PC-3 (cell line): Measurements from ENCODE around the gene CD300C. TPM values are rescaled to one million over a fixed set of nuclear protein-coding genes. Genes with fewer than 3 reads are reported as not detected.

Experiments used
- ATAC-seq: fragments of 200-7000 bp; cut with Tn5 transposase; 2 replicates; pipeline ENCODE4 v1.9.1; 2020; ENCODE audit warnings: mild to moderate bottlenecking, moderate library complexity
- BruUV-seq: library from RNA; stranded (reverse); fragments of 400-500 nt; replicated peaks from 2 replicates; lab custom pipeline; 2021; lab: Mats Ljungman, UMichigan
- CTCF ChIA-PET: fragments of 300-600 bp; sonication (Branson Sonifier 250); formaldehyde crosslinking; loops from one replicate; lab custom pipeline; 2022; ENCODE audit warnings: antibody characterized with exemption; lab: Charles Lee
- POLR2A ChIA-PET: fragments of 300-600 bp; sonication (Branson Sonifier 250); formaldehyde crosslinking; loops from one replicate; lab custom pipeline; 2022; ENCODE audit warnings: antibody characterized with exemption; ENCODE audit not compliant: unreplicated experiment; lab: Charles Lee
- DNase-seq: peaks from one replicate; pipeline ENCODE4 v3.0.0-alpha.2; 2015
- H2AFZ ChIP-seq: fragments of 300-600 bp; sonication (generic); 2 replicates; pipeline ENCODE4 v1.6.0; 2016; ENCODE audit warnings: antibody characterized with exemption, low read length
- H3F3A ChIP-seq: fragments of 300-600 bp; sonication (generic); one replicate; pipeline ENCODE4 v1.6.0; 2017; ENCODE audit warnings: antibody characterized with exemption, low read length, control low read depth, mild to moderate bottlenecking; ENCODE audit not compliant: unreplicated experiment
- H3K27ac ChIP-seq: fragments of 300-600 bp; sonication (generic); 2 replicates; pipeline ENCODE4 v1.5.1; 2016; ENCODE audit warnings: mild to moderate bottlenecking, low read length
- H3K27me3 ChIP-seq: fragments of 300-600 bp; sonication (generic); 2 replicates; pipeline ENCODE4 v1.6.1; 2016; ENCODE audit warnings: low read length, mixed read lengths
- H3K36me3 ChIP-seq: fragments of 300-600 bp; sonication (generic); 2 replicates; pipeline ENCODE4 v1.6.1; 2016; ENCODE audit warnings: low read depth, mixed run types, low read length, mixed read lengths
- H3K4me1 ChIP-seq: fragments of 300-600 bp; sonication (generic); 2 replicates; pipeline ENCODE4 v1.5.1; 2016; ENCODE audit warnings: low read length; ENCODE audit not compliant: insufficient read depth
- H3K4me2 ChIP-seq: fragments of 300-600 bp; sonication (generic); 2 replicates; pipeline ENCODE4 v1.6.0; 2016; ENCODE audit warnings: low read length
- H3K4me3 ChIP-seq: fragments of 300-600 bp; sonication (generic); 2 replicates; pipeline ENCODE4 v1.5.1; 2016; ENCODE audit warnings: mild to moderate bottlenecking, low read length, mixed read lengths
- H3K79me2 ChIP-seq: fragments of 300-600 bp; sonication (generic); 2 replicates; pipeline ENCODE4 v1.6.1; 2017; ENCODE audit warnings: low read length, mixed read lengths
- H3K9ac ChIP-seq: fragments of 300-600 bp; sonication (generic); 2 replicates; pipeline ENCODE4 v1.6.0; 2016; ENCODE audit warnings: mild to moderate bottlenecking, low read length
- H3K9me2 ChIP-seq: fragments of 300-600 bp; sonication (generic); replicated peaks from 2 replicates; pipeline ENCODE4 v1.6.1; 2016; ENCODE audit warnings: mixed run types, low read length, mixed read lengths
- H3K9me3 ChIP-seq: fragments of 300-600 bp; sonication (generic); 2 replicates; pipeline ENCODE4 v1.6.1; 2016; ENCODE audit warnings: low read length, mixed read lengths
- H4K20me1 ChIP-seq: fragments of 300-600 bp; sonication (generic); 2 replicates; pipeline ENCODE4 v1.6.1; 2016; ENCODE audit warnings: low read length, mixed read lengths
- EZH2 ChIP-seq: fragments of 300-600 bp; sonication (generic); IDR thresholded peaks from one replicate; pipeline ENCODE4 v1.6.1; 2017; ENCODE audit warnings: antibody characterized with exemption, mild to moderate bottlenecking, low read length; ENCODE audit not compliant: unreplicated experiment
- EZH2phosphoT487 ChIP-seq: fragments of 300-600 bp; sonication (generic); IDR thresholded peaks from 2 replicates; pipeline ENCODE4 v1.6.1; 2018; ENCODE audit warnings: mild to moderate bottlenecking, antibody characterized with exemption, low read length, borderline replicate concordance
- intact Hi-C: fragments of 100-400 bp; cut with micrococcal nuclease; formaldehyde crosslinking; loops from 2 replicates; pipeline ENCODE4 v1.9.0; 2023
- total RNA-seq: library from RNA; depleted of rRNA; stranded (reverse); fragments of >200 nt; gene quantifications from 2 replicates; pipeline ENCODE4 v1.2.3, GENCODE V29; 2014
- TF ChIP-seq, protein P1 (sequence below): fragments of 300-600 bp; sonication (generic); conservative IDR thresholded peaks from 2 replicates; pipeline ENCODE4 v1.5.1; 2017; ENCODE audit warnings: antibody characterized with exemption, low read depth, mild to moderate bottlenecking, low read length

CD300C gene
- total RNA-seq, 1 experiment from 2014 or later: not detected

DNA sequence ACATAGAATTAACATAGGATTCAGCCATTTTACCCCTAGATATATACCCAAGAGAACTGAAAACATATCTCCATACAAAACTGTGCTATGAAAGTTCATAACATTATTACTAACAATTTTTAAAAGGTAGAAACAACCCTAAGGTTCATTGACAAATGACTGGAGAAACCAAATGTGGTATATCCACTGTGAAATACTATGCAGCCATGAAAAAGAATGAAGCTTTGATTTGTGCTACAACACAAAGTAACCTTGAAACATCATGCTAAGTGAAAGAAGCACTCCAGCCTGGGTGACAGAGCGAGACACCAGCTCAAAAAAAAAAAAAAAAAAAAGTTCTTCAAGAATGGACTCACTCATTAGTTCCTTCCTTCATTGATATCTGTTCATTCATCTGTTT lies 45.6 kb upstream of the CD300C start:
- Histone ChIP-seq H3K9me3 (no peaks in the 10 kb centered on the region), H3K36me3 (no peaks in the 10 kb centered on the region), H3K9ac (no peak overlapping the region), H2AFZ (no peak overlapping the region), H4K20me1 (no peaks in the 10 kb centered on the region), H3F3A (no peaks in the 10 kb centered on the region), H3K9me2 (no peaks in the 10 kb centered on the region), H3K4me2 (no peak overlapping the region), H3K79me2 (no peaks in the 10 kb centered on the region), H3K27me3 (peaks cover 67% of the 10 kb centered on the region), H3K4me1 (no peaks in the 10 kb centered on the region), H3K4me3 (no peak overlapping the region), H3K27ac (no peak overlapping the region)
- ChIA-PET CTCF (no interaction called here), POLR2A (interaction anchor here (0.7 kb wide), 1 partner anchor 11 kb away, joined by 3 read pairs; no protein-coding TSS in a partner anchor)
- intact Hi-C loops: no loop called here
- ATAC-seq (no peak), DNase-seq (no peak)
- BruUV-seq: no TSS peak
- TF ChIP-seq, protein P1, sequence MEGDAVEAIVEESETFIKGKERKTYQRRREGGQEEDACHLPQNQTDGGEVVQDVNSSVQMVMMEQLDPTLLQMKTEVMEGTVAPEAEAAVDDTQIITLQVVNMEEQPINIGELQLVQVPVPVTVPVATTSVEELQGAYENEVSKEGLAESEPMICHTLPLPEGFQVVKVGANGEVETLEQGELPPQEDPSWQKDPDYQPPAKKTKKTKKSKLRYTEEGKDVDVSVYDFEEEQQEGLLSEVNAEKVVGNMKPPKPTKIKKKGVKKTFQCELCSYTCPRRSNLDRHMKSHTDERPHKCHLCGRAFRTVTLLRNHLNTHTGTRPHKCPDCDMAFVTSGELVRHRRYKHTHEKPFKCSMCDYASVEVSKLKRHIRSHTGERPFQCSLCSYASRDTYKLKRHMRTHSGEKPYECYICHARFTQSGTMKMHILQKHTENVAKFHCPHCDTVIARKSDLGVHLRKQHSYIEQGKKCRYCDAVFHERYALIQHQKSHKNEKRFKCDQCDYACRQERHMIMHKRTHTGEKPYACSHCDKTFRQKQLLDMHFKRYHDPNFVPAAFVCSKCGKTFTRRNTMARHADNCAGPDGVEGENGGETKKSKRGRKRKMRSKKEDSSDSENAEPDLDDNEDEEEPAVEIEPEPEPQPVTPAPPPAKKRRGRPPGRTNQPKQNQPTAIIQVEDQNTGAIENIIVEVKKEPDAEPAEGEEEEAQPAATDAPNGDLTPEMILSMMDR: no peak
- TF ChIP-seq EZH2: no peak
- no peak for TF ChIP-seq EZH2phosphoT487

DNA sequence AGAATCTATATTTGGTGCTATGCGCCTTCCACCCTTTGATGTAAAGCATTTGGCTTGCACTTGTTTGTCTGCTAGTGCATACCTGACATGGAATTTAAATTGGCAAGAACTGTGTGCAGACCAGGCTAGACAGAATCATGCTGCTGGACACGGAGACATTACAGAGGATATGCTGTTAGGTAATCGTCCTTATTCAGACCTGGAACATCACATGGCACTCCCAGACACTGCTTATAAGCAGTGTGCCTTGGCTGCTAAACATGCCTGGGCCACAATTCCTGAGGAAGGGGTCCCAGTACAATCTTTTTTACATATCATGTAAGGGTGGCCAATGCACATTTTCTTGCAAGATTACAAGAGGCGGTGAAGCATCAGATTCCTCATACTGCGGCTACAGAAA lies 39.8 kb upstream of the CD300C start:
- BruUV-seq: no TSS peak

More for the DNA sequence above, 39.8 kb upstream of the CD300C start:
- Histone ChIP-seq H3K4me1 (no peaks in the 10 kb centered on the region), H3K79me2 (no peaks in the 10 kb centered on the region), H3K36me3 (no peaks in the 10 kb centered on the region), H3K27ac (no peak overlapping the region), H3K9me3 (0 out of 2 replicates have a peak, but pooled peaks cover 5% of the 10 kb centered on the region), H3K9me2 (no peaks in the 10 kb centered on the region), H3K4me2 (no peak overlapping the region), H3F3A (no peaks in the 10 kb centered on the region), H4K20me1 (no peaks in the 10 kb centered on the region), H3K4me3 (no peak overlapping the region), H2AFZ (no peak overlapping the region), H3K27me3 (peaks cover 70% of the 10 kb centered on the region), H3K9ac (no peak overlapping the region)
- POLR2A ChIA-PET: no interaction called here
- intact Hi-C loops: no loop called here
- CTCF ChIA-PET: no interaction called here
- ATAC-seq (no peak), DNase-seq (no peak)
- no peak for TF ChIP-seq EZH2
- TF ChIP-seq EZH2phosphoT487: no peak
- TF ChIP-seq, protein P1: no peak
